ENCODE measurements around the gene ETV1.

Gene ETV1

DNA sequence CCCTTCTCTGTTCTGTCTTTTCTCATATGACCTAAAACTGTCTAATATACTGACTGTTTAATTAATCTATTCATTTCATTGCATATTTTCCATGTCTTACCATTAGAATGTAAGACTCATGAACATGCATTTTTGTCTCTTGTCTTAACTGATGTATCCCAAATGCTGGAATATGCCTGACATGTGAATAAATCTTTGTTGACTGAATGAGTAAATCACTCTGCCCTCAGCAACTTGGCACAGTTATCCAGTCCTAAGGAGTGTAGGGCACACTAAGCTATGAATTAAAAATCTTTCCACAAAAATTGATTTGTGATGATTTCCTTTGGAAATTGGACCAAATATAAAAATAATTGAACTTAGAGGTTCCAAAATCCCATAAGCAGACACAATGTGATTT, 111.3 kb downstream of the ETV1 start:
- DNase-seq, result no peak

DNA sequence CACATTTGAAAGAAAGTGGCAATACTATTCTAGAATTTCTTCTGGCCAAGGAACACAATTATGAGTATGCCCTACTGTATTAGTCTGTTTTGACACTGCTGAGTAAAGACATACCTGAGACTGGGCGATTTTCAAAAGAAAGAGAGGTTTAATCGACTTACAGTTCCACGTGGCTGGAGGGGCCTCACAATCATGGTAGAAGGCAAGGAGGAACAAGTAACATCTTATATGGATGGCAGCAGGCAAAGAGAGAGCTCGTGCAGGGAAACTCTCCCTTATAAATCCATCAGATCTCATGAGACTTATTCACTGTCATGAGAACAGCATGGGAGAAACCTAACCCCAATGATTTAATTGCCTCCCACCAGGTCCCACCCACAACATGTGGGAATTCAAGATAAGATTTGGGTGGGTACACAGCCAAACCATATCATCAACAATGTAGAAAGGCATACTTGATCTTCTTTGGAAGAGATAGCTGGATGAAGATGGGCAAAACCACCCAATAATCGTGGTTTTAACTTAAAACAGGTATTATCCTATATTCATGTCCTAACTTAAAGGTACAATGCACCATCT, 113.9 kb downstream of the ETV1 start:
- no peak for DNase-seq

DNA sequence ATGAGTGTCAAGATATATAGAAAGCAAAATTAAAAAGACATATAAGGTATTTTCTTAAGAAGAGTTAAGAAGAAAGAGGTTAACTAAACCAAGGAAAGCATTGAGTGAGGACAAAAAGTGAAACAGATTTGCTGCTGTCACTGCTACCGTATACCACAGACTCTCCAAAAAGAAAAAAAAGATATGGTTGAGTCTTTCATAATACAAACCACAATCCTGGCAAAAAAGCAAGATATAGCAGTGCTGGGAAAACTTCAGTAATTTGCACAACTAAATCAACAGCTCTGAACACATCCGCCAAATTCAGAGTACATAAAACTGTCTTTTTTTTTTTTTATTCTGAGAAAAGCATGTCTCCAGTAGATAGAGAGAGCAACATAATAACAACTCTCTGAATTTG, 114.7 kb downstream of the ETV1 start:
- DNase-seq, result no peak

DNA sequence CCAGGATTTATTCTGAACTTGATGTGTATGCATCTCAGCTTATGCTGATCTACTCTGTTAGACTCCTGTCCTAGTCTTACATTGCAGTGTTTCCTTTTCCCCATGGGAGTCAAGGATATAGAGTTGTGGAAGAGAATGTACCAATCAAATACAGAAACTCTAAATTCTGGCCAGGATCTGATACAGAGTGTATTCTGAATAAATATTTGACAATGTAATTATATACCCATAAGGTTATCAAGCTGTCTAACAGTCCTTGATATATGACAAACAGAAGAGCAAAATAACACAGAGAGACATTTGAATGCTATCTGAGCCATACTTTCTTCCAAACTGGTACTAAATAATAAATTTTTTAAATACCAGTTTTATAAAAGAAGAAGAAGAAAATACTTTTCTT, 116.8 kb downstream of the ETV1 start:
- no peak for DNase-seq

DNA sequence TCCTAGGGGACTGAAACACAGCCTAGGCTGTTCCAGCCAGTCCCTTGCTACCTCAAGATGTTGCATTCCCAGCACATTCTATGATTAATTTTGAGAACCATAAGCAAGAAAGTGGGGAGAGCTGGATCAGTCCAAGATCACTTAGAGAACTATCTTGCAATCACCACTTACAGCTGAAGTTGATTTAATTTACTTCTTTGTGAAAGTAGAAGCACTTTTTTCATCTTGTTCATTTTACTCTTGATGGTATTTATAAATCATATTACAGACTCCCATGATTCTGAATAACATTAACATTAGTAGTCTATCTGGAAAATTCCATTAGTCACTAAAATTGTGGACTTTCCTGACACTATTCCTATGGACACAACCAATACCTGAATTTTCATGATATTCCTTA, 118.5 kb downstream of the ETV1 start:
- no peak for DNase-seq

DNA sequence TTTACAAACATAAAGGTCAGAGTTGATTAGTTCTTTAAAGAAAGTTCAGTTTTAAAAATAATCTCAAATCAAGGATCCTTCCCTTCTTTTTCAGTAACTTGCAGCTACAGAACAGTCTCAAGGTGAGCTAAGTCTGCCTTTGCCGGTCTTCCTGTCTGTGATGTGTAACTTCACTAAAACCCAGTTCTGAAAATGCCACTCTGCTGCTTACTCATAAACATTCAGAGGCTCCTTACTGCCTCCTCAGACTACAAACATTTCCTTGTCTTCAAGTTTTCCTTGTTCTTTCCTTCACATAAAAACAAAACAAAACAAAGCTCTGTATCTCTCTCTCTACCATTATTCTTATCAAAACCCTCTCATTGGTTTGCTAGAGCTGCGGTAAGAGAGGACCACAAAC, 128.7 kb downstream of the ETV1 start:
- DNase-seq, result no peak

DNA sequence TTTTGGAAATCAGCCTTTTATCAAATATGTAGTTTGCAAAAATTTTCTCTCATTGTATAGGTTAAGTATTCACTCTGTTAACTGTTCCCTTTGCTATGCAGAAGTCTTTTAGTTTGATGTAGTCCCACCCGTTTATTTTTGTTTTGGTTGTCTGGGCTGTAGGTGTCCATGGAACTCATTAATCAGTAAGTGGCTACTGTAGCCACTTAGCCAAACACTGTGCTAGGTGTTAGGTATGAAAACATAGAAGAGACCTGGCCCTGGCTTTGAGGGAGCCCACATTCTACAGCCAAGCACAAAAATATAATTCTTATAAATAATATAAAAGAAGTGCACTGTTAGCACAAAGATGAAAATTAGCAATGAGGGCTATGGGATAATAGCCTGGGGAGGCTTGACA, 133.5 kb downstream of the ETV1 start:
- DNase-seq, result no peak

DNA sequence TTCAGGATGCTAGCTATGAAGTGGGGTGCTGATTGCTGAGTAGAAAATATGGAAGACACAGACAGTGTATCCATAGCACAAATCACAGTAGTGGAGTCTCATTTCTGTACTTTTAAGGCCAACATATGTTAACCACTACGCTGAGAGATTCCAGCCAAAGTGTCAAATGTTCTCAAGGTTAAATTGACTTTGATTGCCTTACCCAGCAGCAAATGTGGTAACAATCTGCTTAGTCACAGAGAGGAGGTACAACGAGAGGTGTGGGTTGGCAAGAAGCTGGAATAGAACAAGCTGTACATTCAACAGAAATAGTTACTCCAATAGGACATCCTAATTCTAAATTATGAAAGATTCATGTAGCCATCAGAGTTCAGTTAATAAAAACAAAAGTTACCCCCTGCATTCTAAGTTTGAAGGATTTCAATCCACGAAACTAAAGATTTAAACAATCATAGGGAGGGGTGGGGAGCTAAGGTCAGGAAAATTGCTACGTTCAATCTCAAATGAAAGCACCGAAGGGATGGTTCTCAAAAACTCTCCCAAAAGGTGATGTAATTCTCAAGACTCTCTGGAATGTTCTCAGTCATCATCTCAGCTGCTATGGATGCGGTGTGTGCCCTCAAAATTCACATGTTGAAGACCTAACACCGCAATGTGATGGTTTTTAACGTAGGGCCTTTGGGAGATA, 137.0 kb downstream of the ETV1 start:
- DNase-seq, result no peak

DNA sequence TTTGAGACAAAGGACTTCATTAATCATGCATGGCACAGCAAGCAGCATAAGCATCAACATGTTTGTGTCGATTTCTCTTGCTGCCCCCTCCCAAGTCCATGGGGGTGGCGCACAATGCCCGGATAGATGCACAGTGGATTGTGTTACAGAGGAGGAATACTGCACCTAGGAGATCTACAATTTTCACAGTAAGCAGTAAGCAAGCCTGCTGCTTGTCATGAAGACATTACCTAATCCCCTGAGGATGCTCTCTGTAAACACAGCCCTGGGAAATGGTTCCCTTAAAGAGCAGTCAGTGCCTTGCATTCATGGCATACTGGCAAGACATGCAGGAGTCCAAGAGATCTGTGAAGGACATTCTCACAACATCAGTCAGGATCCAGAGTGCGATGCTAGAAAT, 137.7 kb downstream of the ETV1 start:
- no peak for DNase-seq

DNA sequence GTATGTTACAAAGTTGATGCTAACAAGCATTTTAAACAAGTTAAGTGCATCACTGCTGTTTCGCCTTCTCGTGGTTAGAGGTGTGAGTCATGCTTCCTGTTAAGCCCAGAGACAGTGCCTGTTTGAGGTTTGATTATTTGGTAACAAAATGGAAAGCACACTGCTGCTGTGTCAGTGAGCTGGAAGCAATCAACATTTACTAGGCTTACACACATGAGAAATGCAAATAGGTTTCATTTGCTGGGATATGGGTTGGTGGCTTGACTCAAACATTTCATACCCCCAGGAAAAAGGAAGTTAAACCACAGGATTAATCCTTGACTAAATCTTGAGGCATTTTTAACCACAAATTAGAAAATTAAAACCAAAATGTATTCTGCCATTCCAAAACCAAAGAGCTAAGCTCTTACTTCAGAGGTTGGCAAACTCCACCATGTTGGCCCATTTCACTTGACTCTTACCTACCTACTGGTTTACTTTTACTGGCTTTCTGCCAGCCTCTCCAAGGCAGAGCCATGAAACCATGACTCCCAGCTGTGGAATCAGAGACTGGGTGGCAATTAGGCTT, 139.2 kb downstream of the ETV1 start:
- DNase-seq, result no peak

DNA sequence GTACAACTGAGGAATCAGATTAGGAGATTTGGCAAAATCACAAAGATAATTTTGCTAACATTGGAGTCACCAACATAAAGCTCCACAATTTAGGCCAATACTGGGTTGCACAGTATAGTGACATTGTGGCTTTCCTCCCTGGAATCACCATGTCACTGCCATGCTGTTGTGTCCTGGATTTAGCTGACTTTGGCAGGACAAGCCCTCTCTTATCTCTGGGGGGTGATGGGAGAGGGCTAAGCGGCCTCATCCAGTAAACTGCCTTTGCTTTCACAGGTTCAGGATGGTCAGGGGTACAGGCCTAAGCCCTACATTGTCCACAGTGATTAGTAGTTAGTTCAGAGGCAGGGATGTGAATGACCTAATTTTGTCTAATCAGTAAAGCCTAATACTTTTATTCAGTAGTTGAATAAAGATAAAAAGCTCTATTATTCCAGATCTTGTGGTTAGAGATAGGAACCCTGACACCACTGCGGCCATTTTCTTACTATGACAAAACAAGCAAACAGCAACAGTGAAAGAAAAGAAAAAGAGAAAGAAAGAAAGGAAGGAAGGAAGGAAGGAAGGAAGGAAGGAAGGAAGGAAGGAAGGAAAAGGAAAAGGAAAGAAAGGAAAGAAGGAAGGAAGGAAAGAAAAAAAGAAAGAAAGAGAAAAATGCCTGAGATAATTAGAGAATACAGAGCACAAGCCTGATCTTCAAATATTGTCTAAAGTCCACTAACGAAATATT, 140.1 kb downstream of the ETV1 start:
- DNase-seq, result no peak

DNA sequence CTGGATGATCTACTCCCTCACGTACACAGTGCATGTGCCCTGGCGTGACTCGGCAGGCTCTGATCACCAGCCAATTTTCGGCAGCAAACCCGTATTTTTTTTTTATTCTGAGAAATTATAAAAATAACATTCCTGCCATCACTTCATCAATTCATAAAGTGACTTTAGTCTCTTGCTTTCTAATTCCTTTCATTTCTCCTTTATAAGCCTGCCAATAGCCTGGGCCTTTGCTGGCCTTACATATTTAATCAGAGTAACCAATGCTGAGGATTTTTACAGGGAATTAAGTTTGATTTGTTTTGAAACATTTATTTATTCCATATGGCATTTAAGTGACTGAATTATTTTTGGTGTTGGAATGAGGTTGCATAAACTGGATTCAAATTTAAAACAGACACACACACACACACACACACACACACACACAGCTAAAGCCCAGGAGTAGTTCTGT, 140.8 kb downstream of the ETV1 start:
- DNase-seq, result no peak

DNA sequence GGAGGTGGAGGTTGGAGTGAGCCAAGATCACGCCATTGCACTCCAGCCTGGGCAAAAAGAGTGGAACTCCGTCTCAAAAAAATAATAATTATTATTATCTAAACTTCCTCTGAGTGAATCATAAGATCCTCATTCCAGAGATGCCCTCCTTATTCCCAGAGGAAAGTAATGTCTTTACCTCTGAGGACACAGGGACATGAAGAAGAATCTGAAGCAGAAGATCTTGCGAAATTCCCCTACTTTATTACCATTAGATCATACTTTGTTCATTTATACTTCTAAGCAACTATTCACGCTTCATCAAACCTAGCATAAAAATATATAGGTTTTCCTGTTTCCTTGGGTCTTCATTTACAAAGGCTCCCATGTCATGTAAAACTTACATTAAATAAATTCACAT, 143.1 kb downstream of the ETV1 start:
- DNase-seq, result no peak

DNA sequence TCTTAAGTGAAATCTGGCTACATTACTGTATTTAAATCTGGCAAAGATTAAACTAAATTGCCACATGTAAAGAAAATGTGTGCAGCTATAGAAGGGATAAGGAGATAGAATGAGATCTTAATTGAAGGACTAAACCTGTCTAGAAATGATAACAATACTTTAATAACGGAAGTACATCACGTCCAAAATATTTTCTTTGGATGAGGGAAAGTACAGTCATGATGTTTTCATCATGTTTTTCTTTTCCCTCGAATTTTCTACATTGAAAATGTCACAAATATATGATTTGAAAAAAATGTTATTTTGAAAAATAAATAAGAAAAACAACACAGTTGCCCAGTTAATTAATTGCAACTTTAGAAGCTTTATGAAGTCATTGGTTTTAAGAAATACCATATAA, 143.9 kb downstream of the ETV1 start:
- no peak for DNase-seq

DNA sequence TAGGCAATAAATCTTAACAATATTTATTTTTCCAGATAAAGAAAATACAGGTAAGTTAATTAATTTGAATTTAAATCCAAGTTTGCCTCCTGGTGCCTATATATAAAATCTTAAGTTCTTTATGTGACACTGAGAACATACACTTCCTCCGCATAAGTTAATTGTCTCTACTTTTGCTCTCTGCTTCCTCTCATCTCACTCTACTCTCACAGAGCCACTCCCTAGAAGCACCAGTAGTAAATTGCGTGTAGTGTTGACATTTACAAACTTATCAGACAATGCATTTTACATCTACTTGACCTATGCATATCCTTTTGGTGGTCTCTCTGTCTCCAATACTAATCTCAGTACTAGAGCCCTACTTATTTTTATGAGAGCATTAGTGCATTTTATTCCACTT, 144.5 kb downstream of the ETV1 start:
- DNase-seq, result no peak

DNA sequence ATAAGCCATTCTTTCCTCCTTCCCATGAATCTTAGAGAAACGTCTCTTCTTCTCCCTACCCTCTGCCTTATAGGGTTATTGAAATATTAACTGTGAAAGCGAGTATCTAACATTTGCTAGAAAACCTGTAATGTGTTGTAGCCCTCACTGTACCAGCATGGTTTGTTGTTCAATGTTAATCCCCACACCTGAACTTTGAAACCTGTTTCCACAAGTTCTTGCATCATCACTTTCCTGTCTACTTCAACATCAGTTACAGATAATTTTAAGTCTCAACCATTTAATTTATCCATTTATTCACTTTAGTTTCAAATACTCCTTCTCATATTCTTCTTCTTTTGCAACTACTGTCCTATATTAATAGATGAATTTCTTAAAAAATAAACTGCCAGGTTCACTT, 148.2 kb downstream of the ETV1 start:
- DNase-seq, result no peak
